ENCODE results near the gene FARSA. TPM values are rescaled to one million over a fixed set of nuclear protein-coding genes. Genes with fewer than 3 reads are reported as not detected.
A peak's percentile ranks its signal among the peaks of the same experiment; 100 is the strongest.
"Not testable (repeated sequence)": the region's sequence is repeated elsewhere in the genome, so short reads cannot be mapped to it uniquely, and the experiment has no call there.

FARSA gene
- total RNA-seq, 2 donors from 2014 or later = 130 to 196 TPM

GRCh38 chr19:12965017-12965811, 31.7 kb upstream of the FARSA start:
- Mint-ChIP-seq H3K4me3 (peak overlapping the region; percentile 87), H3K27me3 (peaks cover 1 to 7% of the 10 kb centered on the region in 2 donors), H3K4me1 (ENCODE audit: low read depth in 2 of 2) (peaks cover 7 to 8% of the 10 kb centered on the region in 2 donors), H3K27ac (peak overlapping the region; percentile 59 to 85), H3K36me3 (no peaks in the 10 kb centered on the region), H3K9me3 (no peaks in the 10 kb centered on the region)
- ATAC-seq = peak; percentile 97
- peak; percentile 82 for DNase-seq (ENCODE audit: low spot score)

- H3K27me3 Mint-ChIP-seq = peaks cover 0 to 7% of the 10 kb centered on the region in 2 donors
- peaks cover 16 to 21% of the 10 kb centered on the region in 2 donors for H3K4me1 Mint-ChIP-seq (ENCODE audit: low read depth in 2 of 2)
- no peak overlapping the region for H3K4me3 Mint-ChIP-seq
- no peaks in the 10 kb centered on the region for H3K9me3 Mint-ChIP-seq
- ATAC-seq = no peak
- DNase-seq (ENCODE audit: low spot score) = no peak
- no peak overlapping the region for H3K27ac Mint-ChIP-seq
- H3K36me3 Mint-ChIP-seq = no peaks in the 10 kb centered on the region
Observed at GRCh38 chr19:12959481-12959880, 26.0 kb upstream of the FARSA start.

- H3K27ac Mint-ChIP-seq = peak overlapping the region; percentile 79 to 89
- peaks cover 22 to 30% of the 10 kb centered on the region in 2 donors for H3K4me1 Mint-ChIP-seq (ENCODE audit: low read depth in 2 of 2)
- peak in 1 of 2 donors; percentile 18 for ATAC-seq
- H3K4me3 Mint-ChIP-seq = peak overlapping the region; percentile 82
- H3K36me3 Mint-ChIP-seq; DNase-seq (ENCODE audit: low spot score); H3K27me3 Mint-ChIP-seq; H3K9me3 Mint-ChIP-seq: not testable (repeated sequence)
Observed at GRCh38 chr19:12957389-12957952, 24.0 kb upstream of the FARSA start.

- Mint-ChIP-seq H3K9me3 (no peaks in the 10 kb centered on the region), H3K36me3 (no peaks in the 10 kb centered on the region), H3K4me3 (peak within 1 kb of the TSS; percentile 82), H3K27me3 (no peaks in the 10 kb centered on the region), H3K4me1 (ENCODE audit: low read depth in 2 of 2) (peaks cover 24 to 30% of the 10 kb centered on the region in 2 donors), H3K27ac (peak within 1 kb of the TSS; percentile 79 to 89)
- ATAC-seq (peak; percentile 97), DNase-seq (ENCODE audit: low spot score) (peak; percentile 88)
Observed at GRCh38 chr19:12956446-12957388, 23.2 kb upstream of the FARSA start, which contains the start of gene GADD45GIP1. GADD45GIP1 (minus strand) TSS chr19:12957223; CDS start chr19:12957212, 11 bp downstream.

GRCh38 chr19:12955996-12956395, 22.5 kb upstream of the FARSA start:
- Mint-ChIP-seq H3K27ac (peak overlapping the region; percentile 74 to 89), H3K9me3 (no peaks in the 10 kb centered on the region), H3K27me3 (no peaks in the 10 kb centered on the region), H3K4me1 (ENCODE audit: low read depth in 2 of 2) (peaks cover 25 to 30% of the 10 kb centered on the region in 2 donors), H3K4me3 (peak overlapping the region; percentile 82), H3K36me3 (no peaks in the 10 kb centered on the region)
- ATAC-seq = no peak
- DNase-seq (ENCODE audit: low spot score) = no peak

- not testable (repeated sequence) for H3K27me3 Mint-ChIP-seq; DNase-seq (ENCODE audit: low spot score); H3K9me3 Mint-ChIP-seq; ATAC-seq; H3K36me3 Mint-ChIP-seq
- Mint-ChIP-seq H3K27ac (peak overlapping the region; percentile 74 to 89), H3K4me1 (ENCODE audit: low read depth in 2 of 2) (peaks cover 25 to 30% of the 10 kb centered on the region in 2 donors), H3K4me3 (peak overlapping the region; percentile 82)
Observed at GRCh38 chr19:12955575-12955974, 22.1 kb upstream of the FARSA start.

GRCh38 chr19:12954612-12954962, 21.1 kb upstream of the FARSA start:
- ATAC-seq (no peak), DNase-seq (ENCODE audit: low spot score) (no peak)
- H3K9me3 Mint-ChIP-seq = no peaks in the 10 kb centered on the region
- peaks cover 5% of the 10 kb centered on the region for H3K36me3 Mint-ChIP-seq
- H3K27ac Mint-ChIP-seq = peak overlapping the region; percentile 74 to 89
- H3K4me1 Mint-ChIP-seq (ENCODE audit: low read depth in 2 of 2) = peaks cover 30 to 35% of the 10 kb centered on the region in 2 donors
- H3K4me3 Mint-ChIP-seq = peak overlapping the region; percentile 82
- no peaks in the 10 kb centered on the region for H3K27me3 Mint-ChIP-seq

- DNase-seq (ENCODE audit: low spot score) (no peak), ATAC-seq (no peak)
- Mint-ChIP-seq H3K27me3 (no peaks in the 10 kb centered on the region), H3K27ac (peak overlapping the region; percentile 74 to 89), H3K9me3 (no peaks in the 10 kb centered on the region), H3K4me1 (ENCODE audit: low read depth in 2 of 2) (peaks cover 30 to 35% of the 10 kb centered on the region in 2 donors), H3K4me3 (peak overlapping the region; percentile 82), H3K36me3 (peaks cover 6% of the 10 kb centered on the region)
Observed at GRCh38 chr19:12953799-12954611, 20.5 kb upstream of the FARSA start.

GRCh38 chr19:12953138-12953798, 19.8 kb upstream of the FARSA start:
- Mint-ChIP-seq H3K27ac (peak overlapping the region in 1 of 2 donors; percentile 74), H3K4me1 (ENCODE audit: low read depth in 2 of 2) (peaks cover 32 to 35% of the 10 kb centered on the region in 2 donors)
- ATAC-seq = no peak

GRCh38 chr19:12952488-12953137, 19.1 kb upstream of the FARSA start:
- H3K9me3 Mint-ChIP-seq = no peaks in the 10 kb centered on the region
- H3K27me3 Mint-ChIP-seq = no peaks in the 10 kb centered on the region
- ATAC-seq (no peak), DNase-seq (ENCODE audit: low spot score) (no peak)
- no peak overlapping the region for H3K27ac Mint-ChIP-seq
- H3K4me1 Mint-ChIP-seq (ENCODE audit: low read depth in 2 of 2) = peaks cover 35% of the 10 kb centered on the region in 2 donors
- H3K36me3 Mint-ChIP-seq = peaks cover 6% of the 10 kb centered on the region
- no peak overlapping the region for H3K4me3 Mint-ChIP-seq

More at GRCh38 chr19:12953138-12953798, 19.8 kb upstream of the FARSA start:
- no peak for DNase-seq (ENCODE audit: low spot score)
- Mint-ChIP-seq H3K4me3 (no peak overlapping the region), H3K27me3 (no peaks in the 10 kb centered on the region), H3K36me3 (peaks cover 6% of the 10 kb centered on the region), H3K9me3 (no peaks in the 10 kb centered on the region)

GRCh38 chr19:12952050-12952449, 18.5 kb upstream of the FARSA start:
- not testable (repeated sequence) for ATAC-seq; H3K27ac Mint-ChIP-seq; H3K9me3 Mint-ChIP-seq; DNase-seq (ENCODE audit: low spot score); H3K36me3 Mint-ChIP-seq; H3K27me3 Mint-ChIP-seq; H3K4me3 Mint-ChIP-seq
- H3K4me1 Mint-ChIP-seq (ENCODE audit: low read depth in 2 of 2) = peaks cover 35 to 37% of the 10 kb centered on the region in 2 donors
